Endothelial cell of umbilical vein (primary cell): ENCODE measurements around the gene TFDP2. TPM values are rescaled to one million over a fixed set of nuclear protein-coding genes. Genes with fewer than 3 reads are reported as not detected.

ENCODE experiments used
- BruUV-seq: library from RNA; stranded (reverse); fragments of 400-500 nt; replicated peaks from 2 replicates; lab custom pipeline; 2021; lab: Mats Ljungman, UMichigan
- CTCF ChIA-PET: fragments of 300-600, 350-600 bp; sonication (Branson Sonifier 250); formaldehyde crosslinking; loops from one replicate; lab custom pipeline; 2021; ENCODE audit warnings: antibody characterized with exemption, inconsistent platforms; lab: Charles Lee
- POLR2A ChIA-PET: fragments of 300-600, 350-600 bp; sonication (Branson Sonifier 250); formaldehyde crosslinking; loops from one replicate; lab custom pipeline; 2021; ENCODE audit warnings: antibody characterized with exemption, inconsistent platforms; lab: Charles Lee
- DNase-seq: peaks from one replicate; pipeline ENCODE4 v3.0.0-alpha.2; 2011; ENCODE audit warnings: low read depth, low spot score
- FAIRE-seq: peaks from 2 replicates; lab custom pipeline; 2011; peaks lifted over from hg19 to GRCh38; lab: Jason Lieb, UNC
- H2AFZ ChIP-seq: 2 replicates; pipeline ENCODE4 v1.6.0; 2012; ENCODE audit warnings: low read depth, low read length, control low read depth, inconsistent platforms
- H3K27ac ChIP-seq: 2 replicates; pipeline ENCODE4 v1.5.1; 2011; ENCODE audit warnings: low read depth, mild to moderate bottlenecking, control low read depth, low read length, moderate library complexity; ENCODE audit not compliant: insufficient read depth
- H3K27me3 ChIP-seq, 2 experiments: 2 replicates each; pipeline versions ENCODE4 v1.6.0 to v1.6.1; 2011; ENCODE audit warnings: low read length in 2 of 2, mixed read lengths in 1 of 2; ENCODE audit not compliant: control insufficient read depth in 2 of 2, insufficient read depth in 2 of 2
- H3K36me3 ChIP-seq, 2 experiments: 2 replicates in 1 of 2; 3 replicates in 1 of 2; pipeline ENCODE4 v1.5.1; 2011; ENCODE audit warnings: low read length in 2 of 2, mild to moderate bottlenecking in 1 of 2, moderate library complexity in 1 of 2; ENCODE audit not compliant: control insufficient read depth in 2 of 2, insufficient read depth in 2 of 2; ENCODE audit errors: extremely low read depth in 1 of 2
- H3K4me1 ChIP-seq: 3 replicates; pipeline ENCODE4 v1.5.1; 2011; ENCODE audit warnings: mild to moderate bottlenecking, low read length; ENCODE audit not compliant: control insufficient read depth, insufficient read depth; ENCODE audit errors: extremely low read depth
- H3K4me2 ChIP-seq: 2 replicates; pipeline ENCODE4 v1.6.1; 2011; ENCODE audit warnings: low read length, control low read depth, mixed read lengths; ENCODE audit not compliant: insufficient read depth
- H3K4me3 ChIP-seq, 3 experiments: fragments of 200-600 bp in 1 of 3; sonication (generic), shearing (Covaris generic) in 1 of 3; replicated peaks in 1 of 3; 2 replicates each; pipeline ENCODE4 v1.5.1; 2011 to 2016; ENCODE audit warnings: control low read depth in 3 of 3, low read length in 3 of 3, mild to moderate bottlenecking in 2 of 3, inconsistent platforms in 1 of 3, low read depth in 1 of 3, moderate library complexity in 1 of 3; ENCODE audit not compliant: insufficient read depth in 1 of 3
- H3K79me2 ChIP-seq: 2 replicates; pipeline ENCODE4 v1.6.0; 2012; ENCODE audit warnings: low read length, inconsistent platforms; ENCODE audit not compliant: control insufficient read depth, insufficient read depth
- H3K9ac ChIP-seq: replicated peaks from 2 replicates; pipeline ENCODE3; 2011; ENCODE audit warnings: low read length, control low read depth; ENCODE audit not compliant: insufficient read depth; ENCODE audit errors: extremely low read depth
- H3K9me1 ChIP-seq: replicated peaks from 3 replicates; pipeline ENCODE4 v1.6.0; 2011; ENCODE audit warnings: mild to moderate bottlenecking, low read length; ENCODE audit not compliant: control insufficient read depth, insufficient read depth; ENCODE audit errors: extremely low read depth
- H3K9me3 ChIP-seq: replicated peaks from 2 replicates; pipeline ENCODE4 v1.5.1; 2012; ENCODE audit warnings: low read length, inconsistent platforms; ENCODE audit not compliant: control insufficient read depth, insufficient read depth
- H4K20me1 ChIP-seq: replicated peaks from 2 replicates; pipeline ENCODE3; 2011; ENCODE audit warnings: mild to moderate bottlenecking, low read length; ENCODE audit not compliant: control insufficient read depth, insufficient read depth; ENCODE audit errors: extremely low read depth
- CTCF ChIP-seq, 2 donors: IDR thresholded peaks; 1 replicate in 1 of 2; 2 replicates in 1 of 2; pipeline ENCODE4 v1.5.1; 2011; ENCODE audit warnings: low read length in 2 of 2, mild to moderate bottlenecking in 2 of 2, moderate library complexity in 2 of 2, control low read depth in 1 of 2, inconsistent platforms in 1 of 2, low read depth in 1 of 2; ENCODE audit not compliant: insufficient read depth in 1 of 2; ENCODE audit errors: extremely low read depth in 1 of 2
- EZH2 ChIP-seq: IDR thresholded peaks from 2 replicates; pipeline ENCODE4 v1.6.1; 2012; ENCODE audit warnings: borderline replicate concordance, low read depth, mild to moderate bottlenecking, moderate library complexity, low read length, inconsistent platforms; ENCODE audit not compliant: severe bottlenecking
- FOS ChIP-seq: IDR thresholded peaks from 2 replicates; pipeline ENCODE4 v1.6.1; 2011; ENCODE audit warnings: mild to moderate bottlenecking, low read length, moderate library complexity, borderline replicate concordance; ENCODE audit not compliant: insufficient read depth
- GATA2 ChIP-seq: IDR thresholded peaks from 2 replicates; pipeline ENCODE4 v1.7.0; 2011; ENCODE audit warnings: low read depth, mild to moderate bottlenecking, moderate library complexity, mixed read lengths, low read length; ENCODE audit not compliant: insufficient read length, insufficient read depth
- JUN ChIP-seq: IDR thresholded peaks from 2 replicates; pipeline ENCODE4 v1.6.1; 2011; ENCODE audit warnings: borderline replicate concordance, low read depth; ENCODE audit not compliant: insufficient read length, insufficient read depth
- MAX ChIP-seq: IDR thresholded peaks from 2 replicates; pipeline ENCODE4 v1.6.1; 2011; ENCODE audit not compliant: insufficient read depth, insufficient read length
- MYC ChIP-seq: IDR thresholded peaks from one replicate; pipeline ENCODE4 v1.6.1; 2011; ENCODE audit warnings: mild to moderate bottlenecking, low read depth, low read length
- POLR2A ChIP-seq: IDR thresholded peaks from 2 replicates; pipeline ENCODE4 v1.6.1; 2012; ENCODE audit warnings: low read depth, mild to moderate bottlenecking, control low read depth, low read length
- POLR2AphosphoS5 ChIP-seq: IDR thresholded peaks from 2 replicates; pipeline ENCODE4 v1.6.1; 2012; ENCODE audit warnings: low read depth, mild to moderate bottlenecking, control low read depth, low read length, moderate library complexity; ENCODE audit not compliant: insufficient read depth
- dilution Hi-C: fragments of 300-500 bp; cut with MboI; formaldehyde crosslinking; loops from one replicate; pipeline ENCODE4 v1.15.0; 2019; ENCODE audit warnings: low sequenced_read_pairs; ENCODE audit not compliant: extremely low pct_ligation_motif_present
- intact Hi-C: fragments of 100-400 bp; cut with micrococcal nuclease; formaldehyde crosslinking; loops from one replicate; pipeline ENCODE4 v1.10.0; 2022
- polyA plus RNA-seq, 4 experiments: library from polyadenylated mRNA; depleted of rRNA in 3 of 4; stranded (reverse) in 3 of 4; unstranded in 1 of 4; fragments of >200 nt; gene quantifications; 2 replicates each; pipeline versions ENCODE4 v1.2.1 to v1.2.3, GENCODE V29; 2011 to 2012; ENCODE audit warnings: missing spikeins in 1 of 4
- total RNA-seq: library from RNA; stranded (reverse); gene quantifications from 2 replicates; pipeline ENCODE4 v1.2.3, GENCODE V29; 2021

The TFDP2 gene
- total and polyA plus RNA-seq, 2 donors (not counting 3 experiments of a cell fraction or from before 2014, with no cell fraction given): 8.5 to 21.5 TPM

GRCh38 chr3:141969711-141970110, 179.6 kb downstream of the TFDP2 start:
- Histone ChIP-seq H3K4me3 (no peak overlapping the region), H3K79me2 (no peaks in the 10 kb centered on the region), H3K36me3 (no peaks in the 10 kb centered on the region), H2AFZ (no peak overlapping the region), H3K9ac (no peak overlapping the region), H3K4me2 (no peak overlapping the region), H4K20me1 (no peaks in the 10 kb centered on the region), H3K9me3 (no peaks in the 10 kb centered on the region), H3K27ac (no peak overlapping the region), H3K9me1 (no peaks in the 10 kb centered on the region), H3K4me1 (no peaks in the 10 kb centered on the region), H3K27me3 (no peaks in the 10 kb centered on the region)
- POLR2A ChIA-PET: no interaction called here
- CTCF ChIA-PET: interaction anchor here (1.2 to 1.3 kb wide), 2 partner anchors 94 to 310 kb away, joined by 3 read pairs; no protein-coding TSS in a partner anchor
- DNase-seq (no peak), FAIRE-seq (peak; percentile 18)
- dilution Hi-C loops (no loop called here), intact Hi-C loops (no loop called here)
- BruUV-seq: no TSS peak
- TF ChIP-seq EZH2 (no peak), FOS (no peak), CTCF (IDR thresholded peaks at IDR 0.05; ENCODE audit: extremely low read depth in 1 of 2, insufficient read depth in 1 of 2, low read depth in 1 of 2, low read length in 2 of 2) (no peak), POLR2AphosphoS5 (no peak), MYC (no peak), GATA2 (no peak), MAX (no peak), JUN (no peak), POLR2A (no peak)
